Astrocyte (in vitro differentiated cells and primary cell): ENCODE results near the gene S100A9. TPM values are rescaled to one million over a fixed set of nuclear protein-coding genes. Genes with fewer than 3 reads are reported as not detected.

Source experiments
- DNase-seq: peaks from one replicate; pipeline ENCODE4 v3.0.0-alpha.2; 2010; ENCODE audit warnings: low read depth
- FAIRE-seq: peaks from 2 replicates; lab custom pipeline; 2011; peaks lifted over from hg19 to GRCh38; lab: Jason Lieb, UNC
- H2AFZ ChIP-seq: 2 replicates; pipeline ENCODE4 v1.6.0; 2012; ENCODE audit warnings: low read depth, low read length, inconsistent platforms
- H3K27ac ChIP-seq: 2 replicates; pipeline ENCODE4 v1.5.1; 2011; ENCODE audit warnings: low read depth, low read length, inconsistent platforms
- H3K27me3 ChIP-seq: 2 replicates; pipeline ENCODE4 v1.6.0; 2011; ENCODE audit warnings: low read length, inconsistent platforms; ENCODE audit not compliant: insufficient read depth
- H3K36me3 ChIP-seq: 2 replicates; pipeline ENCODE4 v1.5.1; 2011; ENCODE audit warnings: low read length, inconsistent platforms; ENCODE audit not compliant: insufficient read depth
- H3K4me1 ChIP-seq: 2 replicates; pipeline ENCODE4 v1.5.1; 2011; ENCODE audit warnings: low read length, inconsistent platforms; ENCODE audit not compliant: insufficient read depth
- H3K4me2 ChIP-seq: 2 replicates; pipeline ENCODE4 v1.6.0; 2012; ENCODE audit warnings: low read length, inconsistent platforms
- H3K4me3 ChIP-seq: 2 replicates; pipeline ENCODE4 v1.5.1; 2011; ENCODE audit warnings: low read depth, mild to moderate bottlenecking, low read length, inconsistent platforms; ENCODE audit not compliant: insufficient read depth
- H3K79me2 ChIP-seq: 2 replicates; pipeline ENCODE4 v1.6.0; 2012; ENCODE audit warnings: mild to moderate bottlenecking, low read length, inconsistent platforms; ENCODE audit not compliant: insufficient read depth
- H3K9ac ChIP-seq: 2 replicates; pipeline ENCODE4 v1.6.0; 2012; ENCODE audit warnings: mild to moderate bottlenecking, low read length, inconsistent platforms
- H3K9me3 ChIP-seq: 2 replicates; pipeline ENCODE4 v1.5.1; 2012; ENCODE audit warnings: low read depth, mild to moderate bottlenecking, low read length, inconsistent platforms; ENCODE audit not compliant: insufficient read depth
- H4K20me1 ChIP-seq: 2 replicates; pipeline ENCODE4 v1.6.0; 2012; ENCODE audit warnings: low read length, inconsistent platforms; ENCODE audit not compliant: insufficient read depth
- H3K27ac Mint-ChIP-seq: one replicate; pipeline ENCODE4 v1.8.0; 2021; ENCODE audit warnings: mild to moderate bottlenecking, mixed read lengths; ENCODE audit not compliant: unreplicated experiment
- H3K27me3 Mint-ChIP-seq: one replicate; pipeline ENCODE4 v1.8.0; 2021; ENCODE audit warnings: low read depth, mixed read lengths; ENCODE audit not compliant: unreplicated experiment
- H3K36me3 Mint-ChIP-seq: one replicate; pipeline ENCODE4 v1.8.0; 2021; ENCODE audit warnings: low read depth, mixed read lengths; ENCODE audit not compliant: unreplicated experiment
- H3K4me1 Mint-ChIP-seq: one replicate; pipeline ENCODE4 v1.8.0; 2021; ENCODE audit warnings: low read depth, mixed read lengths; ENCODE audit not compliant: unreplicated experiment
- H3K4me3 Mint-ChIP-seq: one replicate; pipeline ENCODE4 v1.8.0; 2021; ENCODE audit warnings: mild to moderate bottlenecking, moderate library complexity, mixed read lengths; ENCODE audit not compliant: unreplicated experiment
- H3K9me3 Mint-ChIP-seq: one replicate; pipeline ENCODE4 v1.8.0; 2021; ENCODE audit warnings: mild to moderate bottlenecking, mixed read lengths; ENCODE audit not compliant: unreplicated experiment
- EZH2 ChIP-seq: IDR thresholded peaks from 2 replicates; pipeline ENCODE4 v1.6.1; 2012; ENCODE audit warnings: mild to moderate bottlenecking, low read length, inconsistent platforms; ENCODE audit not compliant: insufficient read depth
- total RNA-seq: library from RNA; stranded (reverse); gene quantifications from 2 replicates; pipeline ENCODE4 v1.2.1, GENCODE V29; 2021
- TF ChIP-seq, protein P1 (sequence below): IDR thresholded peaks from 2 replicates; pipeline ENCODE4 v1.5.1; 2011; ENCODE audit warnings: low read depth, mild to moderate bottlenecking, inconsistent platforms, low read length, moderate library complexity; ENCODE audit not compliant: insufficient read depth

The S100A9 gene
- total RNA-seq, 1 donor from 2014 or later = 1.8 TPM

- Mint-ChIP-seq H3K27ac (no peak overlapping the region), H3K9me3 (no peaks in the 10 kb centered on the region), H3K4me3 (no peak overlapping the region), H3K27me3 (peaks cover 61% of the 10 kb centered on the region), H3K36me3 (peaks cover 3% of the 10 kb centered on the region), H3K4me1 (no peaks in the 10 kb centered on the region)
- no peaks in the 10 kb centered on the region for H3K4me1 ChIP-seq
- no peaks in the 10 kb centered on the region for H3K9me3 ChIP-seq
- no peaks in the 10 kb centered on the region for H3K36me3 ChIP-seq
- no peaks in the 10 kb centered on the region for H4K20me1 ChIP-seq
- H3K4me3 ChIP-seq = no peak overlapping the region
- no peaks in the 10 kb centered on the region for H3K79me2 ChIP-seq
- TF ChIP-seq EZH2 = no peak
- TF ChIP-seq, protein P1, sequence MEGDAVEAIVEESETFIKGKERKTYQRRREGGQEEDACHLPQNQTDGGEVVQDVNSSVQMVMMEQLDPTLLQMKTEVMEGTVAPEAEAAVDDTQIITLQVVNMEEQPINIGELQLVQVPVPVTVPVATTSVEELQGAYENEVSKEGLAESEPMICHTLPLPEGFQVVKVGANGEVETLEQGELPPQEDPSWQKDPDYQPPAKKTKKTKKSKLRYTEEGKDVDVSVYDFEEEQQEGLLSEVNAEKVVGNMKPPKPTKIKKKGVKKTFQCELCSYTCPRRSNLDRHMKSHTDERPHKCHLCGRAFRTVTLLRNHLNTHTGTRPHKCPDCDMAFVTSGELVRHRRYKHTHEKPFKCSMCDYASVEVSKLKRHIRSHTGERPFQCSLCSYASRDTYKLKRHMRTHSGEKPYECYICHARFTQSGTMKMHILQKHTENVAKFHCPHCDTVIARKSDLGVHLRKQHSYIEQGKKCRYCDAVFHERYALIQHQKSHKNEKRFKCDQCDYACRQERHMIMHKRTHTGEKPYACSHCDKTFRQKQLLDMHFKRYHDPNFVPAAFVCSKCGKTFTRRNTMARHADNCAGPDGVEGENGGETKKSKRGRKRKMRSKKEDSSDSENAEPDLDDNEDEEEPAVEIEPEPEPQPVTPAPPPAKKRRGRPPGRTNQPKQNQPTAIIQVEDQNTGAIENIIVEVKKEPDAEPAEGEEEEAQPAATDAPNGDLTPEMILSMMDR = no peak
- no peak overlapping the region for H3K27ac ChIP-seq
- FAIRE-seq (no peak), DNase-seq (no peak)
- H3K4me2 ChIP-seq = no peak overlapping the region
- no peak overlapping the region for H3K9ac ChIP-seq
- H2AFZ ChIP-seq = no peak overlapping the region
- no peaks in the 10 kb centered on the region for H3K27me3 ChIP-seq
Measured at GRCh38 chr1:153362187-153362775, 4.6 kb downstream of the S100A9 start.

GRCh38 chr1:153363641-153364040, 6.0 kb downstream of the S100A9 start:
- H3K4me1 ChIP-seq = no peaks in the 10 kb centered on the region
- TF ChIP-seq, protein P1 = no peak
- TF ChIP-seq EZH2 = no peak
- peaks cover 2% of the 10 kb centered on the region for H3K36me3 Mint-ChIP-seq
- H3K36me3 ChIP-seq = no peaks in the 10 kb centered on the region
- H2AFZ ChIP-seq = no peak overlapping the region
- no peak overlapping the region for H3K4me3 Mint-ChIP-seq
- no peaks in the 10 kb centered on the region for H3K9me3 ChIP-seq
- FAIRE-seq (no peak), DNase-seq (no peak)
- peaks cover 57% of the 10 kb centered on the region for H3K27me3 Mint-ChIP-seq
- no peak overlapping the region for H3K4me3 ChIP-seq
- no peaks in the 10 kb centered on the region for H3K27me3 ChIP-seq
- no peaks in the 10 kb centered on the region for H3K4me1 Mint-ChIP-seq
- no peak overlapping the region for H3K9ac ChIP-seq
- H4K20me1 ChIP-seq = no peaks in the 10 kb centered on the region
- no peak overlapping the region for H3K27ac ChIP-seq
- no peaks in the 10 kb centered on the region for H3K9me3 Mint-ChIP-seq
- no peak overlapping the region for H3K27ac Mint-ChIP-seq
- H3K4me2 ChIP-seq = no peak overlapping the region
- no peaks in the 10 kb centered on the region for H3K79me2 ChIP-seq

- H4K20me1 ChIP-seq = no peaks in the 10 kb centered on the region
- FAIRE-seq (no peak), DNase-seq (no peak)
- no peak overlapping the region for H3K4me3 ChIP-seq
- no peak for TF ChIP-seq EZH2
- TF ChIP-seq, protein P1 = no peak
- H2AFZ ChIP-seq = no peak overlapping the region
- no peaks in the 10 kb centered on the region for H3K4me1 Mint-ChIP-seq
- H3K4me3 Mint-ChIP-seq = no peak overlapping the region
- no peak overlapping the region for H3K27ac ChIP-seq
- no peak overlapping the region for H3K9ac ChIP-seq
- H3K79me2 ChIP-seq = no peaks in the 10 kb centered on the region
- peaks cover 2% of the 10 kb centered on the region for H3K36me3 Mint-ChIP-seq
- no peak overlapping the region for H3K27ac Mint-ChIP-seq
- H3K27me3 Mint-ChIP-seq = peaks cover 57% of the 10 kb centered on the region
- no peaks in the 10 kb centered on the region for H3K36me3 ChIP-seq
- H3K4me2 ChIP-seq = no peak overlapping the region
- H3K27me3 ChIP-seq = no peaks in the 10 kb centered on the region
- no peaks in the 10 kb centered on the region for H3K4me1 ChIP-seq
- no peaks in the 10 kb centered on the region for H3K9me3 ChIP-seq
- H3K9me3 Mint-ChIP-seq = no peaks in the 10 kb centered on the region
Measured at GRCh38 chr1:153364156-153364555, 6.5 kb downstream of the S100A9 start.
